Epithelial cell of esophagus (primary cell): ENCODE results near the gene GTPBP6.
"Not testable (repeated sequence)": the region's sequence is repeated elsewhere in the genome, so short reads cannot be mapped to it uniquely, and the experiment has no call there.

Experiments used
- DNase-seq: peaks from one replicate; pipeline ENCODE4 v3.0.0; 2010; ENCODE audit warnings: low read depth
- H3K4me3 ChIP-seq: 2 replicates; pipeline ENCODE4 v1.5.1; 2011; ENCODE audit warnings: mild to moderate bottlenecking, low read length, control low read depth
- CTCF ChIP-seq: IDR thresholded peaks from 2 replicates; pipeline ENCODE4 v1.5.1; 2011; ENCODE audit warnings: low read depth, mild to moderate bottlenecking, low read length, control low read depth, inconsistent platforms; ENCODE audit not compliant: insufficient read depth; ENCODE audit errors: missing control alignments

GTPBP6 gene

DNA sequence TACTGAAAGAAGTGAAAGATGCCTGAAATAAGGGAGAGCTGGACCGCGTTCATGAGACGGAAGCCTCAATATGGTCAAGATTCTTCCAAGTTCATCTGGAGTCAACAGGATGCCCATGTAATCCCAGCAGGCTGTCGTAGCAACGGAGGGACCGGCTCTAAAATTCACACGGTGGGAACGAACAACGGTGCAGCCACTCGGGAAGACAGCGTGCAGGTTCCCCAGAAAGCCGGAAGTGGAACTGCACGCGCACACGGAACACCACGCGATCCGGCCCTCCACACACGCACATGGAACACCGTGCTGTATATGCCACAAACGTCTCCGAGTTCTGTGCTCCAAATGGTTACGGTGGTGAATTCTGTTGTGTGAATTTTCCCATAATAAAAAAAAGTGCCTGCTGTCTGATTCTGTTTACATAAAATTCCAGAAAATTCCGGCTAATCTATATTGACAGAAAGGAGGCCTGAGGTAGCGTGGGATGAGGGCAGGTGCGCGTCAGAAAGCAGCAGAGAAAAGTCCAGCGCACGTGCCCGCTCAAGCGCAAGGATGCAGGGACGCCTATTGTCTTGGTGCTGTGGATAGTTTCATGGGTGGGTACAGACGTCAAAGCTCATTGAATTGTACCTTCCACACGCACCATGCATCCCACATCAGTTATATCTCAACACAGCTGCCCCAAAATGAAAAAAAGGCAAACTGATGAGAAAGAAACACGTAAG is 36.9 kb upstream of the GTPBP6 start:
- H3K4me3 ChIP-seq: no peak overlapping the region
- TF ChIP-seq CTCF: no peak
- DNase-seq: no peak

DNA sequence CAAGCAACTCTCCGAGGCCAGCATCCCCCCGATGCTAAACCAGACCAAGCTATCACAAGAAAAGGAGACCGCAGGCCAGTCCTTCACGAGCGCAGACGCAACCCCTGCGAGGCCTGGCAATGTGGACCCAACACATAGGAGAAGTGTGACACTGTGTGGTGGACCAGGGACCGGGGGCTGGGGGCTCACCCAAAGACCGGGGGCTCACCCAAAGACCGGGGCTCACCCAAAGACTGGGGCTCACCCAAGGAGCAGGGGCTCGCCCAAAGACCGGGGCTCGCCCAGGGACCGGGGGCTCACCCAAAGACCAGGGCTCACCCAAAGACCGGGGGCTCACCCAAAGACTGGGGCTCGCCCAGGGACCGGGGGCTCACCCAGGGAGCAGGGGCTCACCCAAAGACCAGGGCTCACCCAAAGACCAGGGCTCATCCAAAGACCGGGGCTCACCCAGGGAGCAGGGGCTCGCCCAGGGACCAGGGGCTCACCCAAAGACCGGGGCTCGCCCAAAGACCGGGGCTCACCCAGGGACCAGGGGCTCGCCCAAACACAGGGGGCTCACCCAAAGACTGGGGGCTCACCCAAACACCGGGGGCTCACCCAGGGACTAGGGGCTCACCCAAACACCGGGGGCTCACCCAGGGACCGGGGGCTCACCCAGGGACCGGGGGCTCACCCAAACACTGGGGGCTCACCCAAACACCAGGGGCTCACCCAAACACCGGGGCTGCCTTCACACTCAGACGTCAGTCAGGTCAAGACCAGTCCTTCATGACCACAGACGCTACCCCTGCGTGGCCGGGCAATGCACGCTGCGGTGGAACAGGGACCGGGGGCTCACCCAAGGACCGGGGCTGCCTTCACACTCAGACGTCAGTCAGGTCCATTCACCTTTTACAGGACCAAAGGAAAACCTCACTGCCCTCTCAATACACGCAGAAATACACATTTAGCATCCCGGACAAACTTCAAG is 35.3 kb upstream of the GTPBP6 start:
- no peak for DNase-seq
- no peak for TF ChIP-seq CTCF

GRCh38 chrX:352582-353314 is 34.2 kb upstream of the GTPBP6 start:
- no peak for DNase-seq
- TF ChIP-seq CTCF: no peak
- H3K4me3 ChIP-seq: no peak overlapping the region

More for the DNA sequence above, 35.3 kb upstream of the GTPBP6 start:
- no peak overlapping the region for H3K4me3 ChIP-seq

- H3K4me3 ChIP-seq: no peak overlapping the region
- TF ChIP-seq CTCF: no peak
- no peak for DNase-seq
Observed at GRCh38 chrX:352181-352580, 33.6 kb upstream of the GTPBP6 start.

- no peak overlapping the region for H3K4me3 ChIP-seq
- no peak for DNase-seq
- TF ChIP-seq CTCF: no peak
Observed at GRCh38 chrX:351736-352135, 33.1 kb upstream of the GTPBP6 start.

DNA sequence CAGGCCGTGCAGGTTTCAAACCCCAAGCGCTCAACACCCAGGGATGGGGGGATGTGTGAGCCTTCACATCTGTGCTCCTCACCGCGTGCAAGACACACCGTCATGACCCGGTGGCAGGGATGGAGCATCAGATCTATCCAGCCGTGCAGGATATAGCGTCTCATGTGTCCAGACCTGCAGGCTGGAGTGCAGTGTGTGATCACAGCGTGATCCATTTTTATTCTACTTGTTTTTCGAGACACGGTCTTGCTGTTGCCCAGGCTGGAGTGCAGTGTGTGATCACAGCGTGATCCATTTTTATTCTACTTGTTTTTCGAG is 32.7 kb upstream of the GTPBP6 start:
- H3K4me3 ChIP-seq, DNase-seq: not testable (repeated sequence)

GRCh38 chrX:350534-351323 is 32.1 kb upstream of the GTPBP6 start:
- no peak for DNase-seq
- TF ChIP-seq CTCF: no peak
- H3K4me3 ChIP-seq: no peak overlapping the region
